KMS-11 (cell line): ENCODE results near the gene RBFOX2.

Experiments
- H2AFZ ChIP-seq: fragments of 200-600 bp; sonication (generic); 2 replicates; pipeline ENCODE4 v1.6.1; 2016; ENCODE audit warnings: antibody characterized with exemption, mixed run types, low read depth
- H3K27ac ChIP-seq: fragments of 200-600 bp; sonication (generic); 2 replicates; pipeline ENCODE4 v1.6.1; 2016; ENCODE audit warnings: mild to moderate bottlenecking, mixed run types
- H3K27me3 ChIP-seq: fragments of 200-600 bp; sonication (generic); 2 replicates; pipeline ENCODE4 v1.6.1; 2017; ENCODE audit warnings: mild to moderate bottlenecking, low read depth, mixed run types, moderate library complexity; ENCODE audit not compliant: insufficient read depth
- H3K36me3 ChIP-seq: fragments of 200-600 bp; sonication (generic); 2 replicates; pipeline ENCODE4 v1.6.1; 2017; ENCODE audit warnings: mild to moderate bottlenecking, mixed run types; ENCODE audit not compliant: insufficient read depth
- H3K4me1 ChIP-seq: fragments of 200-600 bp; sonication (generic); 2 replicates; pipeline ENCODE4 v1.6.1; 2016; ENCODE audit warnings: mild to moderate bottlenecking, low read depth, mixed run types; ENCODE audit not compliant: poor library complexity, severe bottlenecking
- H3K4me2 ChIP-seq: fragments of 200-600 bp; sonication (generic); 2 replicates; pipeline ENCODE4 v1.7.0; 2016; ENCODE audit warnings: mild to moderate bottlenecking, mixed run types
- H3K4me3 ChIP-seq: fragments of 200-600 bp; sonication (generic); IDR thresholded peaks from 2 replicates; pipeline ENCODE4 v1.6.1; 2017; ENCODE audit warnings: low read depth, low read length, mixed read lengths; ENCODE audit not compliant: insufficient read depth
- H3K79me2 ChIP-seq: fragments of 200-600 bp; sonication (generic); 2 replicates; pipeline ENCODE4 v1.6.1; 2016; ENCODE audit warnings: low read depth, mixed run types; ENCODE audit not compliant: insufficient read depth
- H3K9ac ChIP-seq: fragments of 200-600 bp; sonication (generic); 2 replicates; pipeline ENCODE4 v1.6.1; 2016; ENCODE audit warnings: mild to moderate bottlenecking, mixed run types
- H4K20me1 ChIP-seq: fragments of 200-600 bp; sonication (generic); 2 replicates; pipeline ENCODE4 v1.6.1; 2016; ENCODE audit warnings: mild to moderate bottlenecking, mixed run types; ENCODE audit not compliant: insufficient read depth
- CTCF ChIP-seq: fragments of 200-600 bp; sonication (generic); conservative IDR thresholded peaks from 2 replicates; pipeline ENCODE4 v1.6.1; 2017; ENCODE audit warnings: low read depth, mild to moderate bottlenecking, antibody characterized with exemption, low read length, moderate library complexity, mixed read lengths

The RBFOX2 gene

GRCh38 chr22:35896111-35896705 lies 132.4 kb downstream of the RBFOX2 start:
- Histone ChIP-seq H3K4me3 (no peak overlapping the region), H3K79me2 (no peaks in the 10 kb centered on the region), H3K27ac (no peak overlapping the region), H2AFZ (no peak overlapping the region), H3K4me1 (no peaks in the 10 kb centered on the region), H3K27me3 (no peaks in the 10 kb centered on the region), H3K9ac (no peak overlapping the region), H4K20me1 (no peaks in the 10 kb centered on the region), H3K4me2 (no peak overlapping the region), H3K36me3 (no peaks in the 10 kb centered on the region)
- no peak for TF ChIP-seq CTCF

- TF ChIP-seq CTCF: no peak
- Histone ChIP-seq H2AFZ (no peak overlapping the region), H3K79me2 (no peaks in the 10 kb centered on the region), H3K27me3 (no peaks in the 10 kb centered on the region), H3K27ac (no peak overlapping the region), H3K4me2 (no peak overlapping the region), H3K4me1 (no peaks in the 10 kb centered on the region), H3K36me3 (no peaks in the 10 kb centered on the region), H3K4me3 (no peak overlapping the region), H4K20me1 (no peaks in the 10 kb centered on the region), H3K9ac (no peak overlapping the region)
These were observed 133.5 kb downstream of the RBFOX2 start for GRCh38 chr22:35894937-35895708.

- no peaks in the 10 kb centered on the region for H3K79me2 ChIP-seq
- no peak overlapping the region for H3K9ac ChIP-seq
- no peak overlapping the region for H3K27ac ChIP-seq
These were observed 134.2 kb downstream of the RBFOX2 start for GRCh38 chr22:35894464-35894878.

GRCh38 chr22:35893698-35894097 lies 134.9 kb downstream of the RBFOX2 start:
- H3K9ac ChIP-seq: no peak overlapping the region
- no peaks in the 10 kb centered on the region for H4K20me1 ChIP-seq
- H3K36me3 ChIP-seq: no peaks in the 10 kb centered on the region
- H3K4me2 ChIP-seq: no peak overlapping the region
- TF ChIP-seq CTCF: no peak
- no peaks in the 10 kb centered on the region for H3K79me2 ChIP-seq
- no peak overlapping the region for H3K27ac ChIP-seq
- H3K4me3 ChIP-seq: no peak overlapping the region
- no peak overlapping the region for H2AFZ ChIP-seq
- no peaks in the 10 kb centered on the region for H3K4me1 ChIP-seq
- H3K27me3 ChIP-seq: no peaks in the 10 kb centered on the region

More at GRCh38 chr22:35894464-35894878, 134.2 kb downstream of the RBFOX2 start:
- Histone ChIP-seq H3K4me1 (no peaks in the 10 kb centered on the region), H4K20me1 (no peaks in the 10 kb centered on the region), H3K27me3 (no peaks in the 10 kb centered on the region), H3K4me2 (no peak overlapping the region), H3K4me3 (no peak overlapping the region), H2AFZ (no peak overlapping the region), H3K36me3 (no peaks in the 10 kb centered on the region)
- TF ChIP-seq CTCF: no peak
